HCT116 (cell line): ENCODE measurements around the gene TOB2. TPM values are rescaled to one million over a fixed set of nuclear protein-coding genes. Genes with fewer than 3 reads are reported as not detected.

ENCODE experiments used
- ATAC-seq: fragments of 200-7000 bp; cut with Tn5 transposase; 2 replicates; pipeline ENCODE4 v1.9.1; 2020; ENCODE audit warnings: mild to moderate bottlenecking, moderate library complexity
- BruUV-seq: library from RNA; stranded (reverse); fragments of 400-500 nt; replicated peaks from 2 replicates; lab custom pipeline; 2021; lab: Mats Ljungman, UMichigan
- CTCF ChIA-PET: fragments of 300-600 bp; sonication (Branson Sonifier 250); formaldehyde crosslinking; loops from one replicate; lab custom pipeline; 2021; ENCODE audit warnings: antibody characterized with exemption; lab: Charles Lee
- POLR2A ChIA-PET: fragments of 300-600, 350-600 bp; sonication (Branson Sonifier 250); formaldehyde crosslinking; loops from one replicate; lab custom pipeline; 2021; ENCODE audit warnings: antibody characterized with exemption; lab: Charles Lee
- RAD21 ChIA-PET, 2 experiments: fragments of 300-600 bp; sonication (Branson Sonifier 250); formaldehyde crosslinking; loops; one replicate each; lab custom pipeline; 2023; ENCODE audit warnings: low total read pairs in 2 of 2; ENCODE audit not compliant: uncharacterized antibody in 2 of 2, unreplicated experiment in 2 of 2, low non-redundant PET in 1 of 2; lab: Charles Lee
- DNase-seq: peaks from one replicate; pipeline ENCODE4 v3.0.0-alpha.2; 2010; ENCODE audit warnings: low read depth, low spot score
- H2AFZ ChIP-seq: fragments of 200-600 bp; shearing (Covaris generic), sonication (generic); 2 replicates; pipeline ENCODE4 v1.6.1; 2017; ENCODE audit warnings: low read depth, mixed run types, mixed read lengths, antibody characterized with exemption, low read length; ENCODE audit not compliant: poor library complexity, severe bottlenecking
- H3K27ac ChIP-seq: 2 replicates; pipeline ENCODE4 v1.5.1; 2012; ENCODE audit warnings: low read depth, low read length
- H3K27me3 ChIP-seq: fragments of 200-600 bp; sonication (generic); 2 replicates; pipeline ENCODE4 v1.6.1; 2016; ENCODE audit warnings: mixed run types, low read length, mixed read lengths; ENCODE audit not compliant: insufficient read depth
- H3K36me3 ChIP-seq, 2 experiments: fragments of 200-500 bp in 1 of 2; fragments of 200-600 bp in 1 of 2; sonication (Bioruptor generic) in 1 of 2; sonication (generic) in 1 of 2; 2 replicates each; pipeline versions ENCODE4 v1.5.1 to v1.6.1; 2014 to 2016; ENCODE audit warnings: low read length in 2 of 2, inconsistent platforms in 1 of 2, mixed read lengths in 1 of 2, mixed run types in 1 of 2; ENCODE audit not compliant: insufficient read depth in 2 of 2, control insufficient read depth in 1 of 2
- H3K4me1 ChIP-seq, 2 experiments: fragments of 200-600 bp in 1 of 2; sonication (generic) in 1 of 2; 2 replicates each; pipeline versions ENCODE4 v1.5.1 to v1.6.1; 2012 to 2017; ENCODE audit warnings: low read length in 2 of 2, inconsistent platforms in 1 of 2, mild to moderate bottlenecking in 1 of 2, mixed read lengths in 1 of 2, mixed run types in 1 of 2, moderate library complexity in 1 of 2; ENCODE audit not compliant: insufficient read depth in 2 of 2, control insufficient read depth in 1 of 2
- H3K4me2 ChIP-seq: fragments of 200-600 bp; sonication (generic); 2 replicates; pipeline ENCODE4 v1.6.1; 2017; ENCODE audit warnings: mixed run types, low read length, mixed read lengths
- H3K4me3 ChIP-seq, 2 experiments: fragments of 200-600 bp in 1 of 2; sonication (generic) in 1 of 2; replicated peaks in 1 of 2; 2 replicates each; pipeline ENCODE4 v1.5.1; 2011 to 2016; ENCODE audit warnings: low read length in 2 of 2, control low read depth in 1 of 2, low read depth in 1 of 2, mild to moderate bottlenecking in 1 of 2, mixed read lengths in 1 of 2, mixed run types in 1 of 2
- H3K79me2 ChIP-seq: fragments of 200-600 bp; sonication (generic); 2 replicates; pipeline ENCODE4 v1.6.1; 2017; ENCODE audit warnings: mild to moderate bottlenecking, mixed run types, low read length, moderate library complexity, mixed read lengths; ENCODE audit not compliant: insufficient read depth
- H3K9ac ChIP-seq: fragments of 200-600 bp; sonication (generic); 2 replicates; pipeline ENCODE4 v1.6.1; 2016; ENCODE audit warnings: low read length, mixed read lengths
- H3K9me2 ChIP-seq: fragments of 200-600 bp; sonication (generic), shearing (Covaris generic); 2 replicates; pipeline ENCODE4 v1.6.1; 2017; ENCODE audit warnings: mixed run types, mild to moderate bottlenecking, moderate library complexity; ENCODE audit not compliant: insufficient read depth
- H3K9me3 ChIP-seq, 2 experiments: fragments of 200-500 bp in 1 of 2; fragments of 200-600 bp in 1 of 2; sonication (Bioruptor generic) in 1 of 2; sonication (generic) in 1 of 2; 2 replicates each; pipeline ENCODE4 v1.6.1; 2014 to 2017; ENCODE audit warnings: low read length in 2 of 2, mixed read lengths in 2 of 2, inconsistent platforms in 1 of 2, low read depth in 1 of 2, mild to moderate bottlenecking in 1 of 2, mixed run types in 1 of 2, moderate library complexity in 1 of 2; ENCODE audit not compliant: control insufficient read depth in 1 of 2, insufficient read depth in 1 of 2
- H4K20me1 ChIP-seq: fragments of 200-600 bp; sonication (generic), shearing (Covaris generic); 2 replicates; pipeline ENCODE4 v1.6.1; 2017; ENCODE audit warnings: mixed run types, mild to moderate bottlenecking, moderate library complexity; ENCODE audit not compliant: insufficient read depth
- CBX3 ChIP-seq: IDR thresholded peaks from 2 replicates; pipeline ENCODE4 v1.6.1; 2012; ENCODE audit warnings: low read depth
- CEBPB ChIP-seq: IDR thresholded peaks from 2 replicates; pipeline ENCODE4 v1.6.1; 2012; ENCODE audit warnings: low read depth
- CTCF ChIP-seq, 3 experiments: fragments of 200-600 bp in 1 of 3; sonication (generic) in 1 of 3; IDR thresholded peaks in 2 of 3; conservative IDR thresholded peaks in 1 of 3; 2 replicates each; pipeline ENCODE4 v1.5.1; 2012 to 2017; ENCODE audit warnings: low read depth in 2 of 3, low read length in 2 of 3, antibody characterized with exemption in 1 of 3, borderline replicate concordance in 1 of 3, control low read depth in 1 of 3, mild to moderate bottlenecking in 1 of 3, mixed read lengths in 1 of 3, mixed run types in 1 of 3, moderate library complexity in 1 of 3; ENCODE audit not compliant: insufficient read depth in 1 of 3
- EZH2 ChIP-seq: fragments of 200-600 bp; sonication (generic); IDR thresholded peaks from 2 replicates; pipeline ENCODE4 v1.6.1; 2017; ENCODE audit warnings: antibody characterized with exemption, mixed run types
- EZH2phosphoT487 ChIP-seq: fragments of 200-600 bp; IDR thresholded peaks from 2 replicates; pipeline ENCODE4 v1.6.1; 2018; ENCODE audit warnings: antibody characterized with exemption, borderline replicate concordance
- FOSL1 ChIP-seq: IDR thresholded peaks from 2 replicates; pipeline ENCODE4 v1.6.1; 2012; ENCODE audit warnings: low read depth
- JUND ChIP-seq: IDR thresholded peaks from 2 replicates; pipeline ENCODE4 v1.6.1; 2012
- MAX ChIP-seq: IDR thresholded peaks from 2 replicates; pipeline ENCODE4 v1.6.1; 2012
- POLR2A ChIP-seq: IDR thresholded peaks from 2 replicates; pipeline ENCODE4 v1.7.0; 2011; ENCODE audit warnings: borderline replicate concordance; ENCODE audit not compliant: insufficient read depth, insufficient read length; ENCODE audit errors: extremely low read depth
- RAD21 ChIP-seq: IDR thresholded peaks from 2 replicates; pipeline ENCODE4 v1.6.1; 2012; ENCODE audit warnings: low read depth, mild to moderate bottlenecking
- SIN3A ChIP-seq: IDR thresholded peaks from 2 replicates; pipeline ENCODE4 v1.6.1; 2012; ENCODE audit warnings: low read depth
- SP1 ChIP-seq: IDR thresholded peaks from 2 replicates; pipeline ENCODE4 v1.6.1; 2012; ENCODE audit warnings: low read depth
- SRF ChIP-seq: IDR thresholded peaks from 2 replicates; pipeline ENCODE4 v1.6.1; 2012; ENCODE audit warnings: low read depth
- YY1 ChIP-seq: IDR thresholded peaks from 2 replicates; pipeline ENCODE4 v1.6.1; 2011; ENCODE audit warnings: low read length, low read depth, moderate library complexity, mild to moderate bottlenecking; ENCODE audit not compliant: insufficient replicate concordance; ENCODE audit errors: extremely low read depth
- intact Hi-C: fragments of 100-400 bp; cut with micrococcal nuclease; formaldehyde crosslinking; loops from 2 replicates; pipeline ENCODE4 v1.10.0; 2022
- total RNA-seq: library from RNA; stranded (reverse); gene quantifications from one replicate; pipeline ENCODE4 v1.2.1, GENCODE V29; 2021; ENCODE audit not compliant: unreplicated experiment

Gene TOB2
- total RNA-seq, 1 experiment from 2014 or later, result 55.2 TPM

GRCh38 chr22:41397143-41397811, 49.3 kb downstream of the TOB2 start:
- no peak overlapping the region for H3K4me2 ChIP-seq
- H3K4me3 ChIP-seq, result no peak overlapping the region
- H3K9me3 ChIP-seq, result no peaks in the 10 kb centered on the region
- no peak for ATAC-seq
- H2AFZ ChIP-seq, result no peak overlapping the region
- H3K9ac ChIP-seq, result no peak overlapping the region
- intact Hi-C loops, result no loop called here
- TF ChIP-seq RAD21 (no peak), EZH2phosphoT487 (no peak), JUND (no peak), MAX (no peak), EZH2 (no peak), CTCF (IDR thresholded peaks at IDR 0.05 in 2 of 3, conservative IDR thresholded peaks at IDR 0.05 in 1 of 3; ENCODE audit: borderline replicate concordance in 1 of 3, insufficient read depth in 1 of 3, low read depth in 2 of 3, low read length in 2 of 3) (no peak), POLR2A (no peak), SP1 (no peak), CEBPB (no peak), YY1 (no peak), CBX3 (no peak), FOSL1 (no peak), SRF (no peak), SIN3A (no peak)
- TF ChIP-seq, all 23 proteins: peak for 0
- H3K9me2 ChIP-seq, result no peaks in the 10 kb centered on the region
- no peaks in the 10 kb centered on the region for H3K27me3 ChIP-seq
- RAD21 ChIA-PET, result no interaction called here
- peaks cover 6 to 9% of the 10 kb centered on the region in 2 experiments; a peak in 2 of 4 replicates for H3K36me3 ChIP-seq
- CTCF ChIA-PET, result no interaction called here
- peaks cover 7 to 8% of the 10 kb centered on the region in 2 experiments for H3K4me1 ChIP-seq
- no peak for DNase-seq
- POLR2A ChIA-PET, result no interaction called here
- no peaks in the 10 kb centered on the region for H3K79me2 ChIP-seq
- no TSS peak for BruUV-seq
- H4K20me1 ChIP-seq, result no peaks in the 10 kb centered on the region
- no peak overlapping the region for H3K27ac ChIP-seq
